Epidermal melanocyte (primary cell): ENCODE measurements around the gene ITGB2.
A peak's percentile ranks its signal among the peaks of the same experiment; 100 is the strongest.

Source experiments
- DNase-seq: peaks from one replicate; pipeline ENCODE4 v3.0.0; 2011; ENCODE audit warnings: low spot score; ENCODE audit not compliant: insufficient read length

ITGB2 gene

GRCh38 chr21:44955141-44955797 is 34.6 kb upstream of the ITGB2 start:
- no peak for DNase-seq

- no peak for DNase-seq
Measured at GRCh38 chr21:44954281-44954771, 33.6 kb upstream of the ITGB2 start.

- DNase-seq = no peak
Measured at GRCh38 chr21:44953628-44954021, 32.9 kb upstream of the ITGB2 start.

GRCh38 chr21:44952929-44953627 is 32.4 kb upstream of the ITGB2 start:
- DNase-seq = no peak

GRCh38 chr21:44952116-44952928 is 31.6 kb upstream of the ITGB2 start:
- DNase-seq = no peak

- DNase-seq = no peak
Measured at GRCh38 chr21:44951186-44951915, 30.7 kb upstream of the ITGB2 start.

- no peak for DNase-seq
Measured at GRCh38 chr21:44950351-44950750, 29.7 kb upstream of the ITGB2 start.

GRCh38 chr21:44949779-44950198 is 29.1 kb upstream of the ITGB2 start:
- peak; percentile 92 for DNase-seq

GRCh38 chr21:44949161-44949778 is 28.6 kb upstream of the ITGB2 start:
- DNase-seq = no peak

- no peak for DNase-seq
Measured at GRCh38 chr21:44948426-44949120, 27.9 kb upstream of the ITGB2 start.

- DNase-seq = no peak
Measured at GRCh38 chr21:44947930-44948331, 27.2 kb upstream of the ITGB2 start.

GRCh38 chr21:44947111-44947929 is 26.6 kb upstream of the ITGB2 start:
- DNase-seq = no peak

GRCh38 chr21:44946254-44947041 is 25.7 kb upstream of the ITGB2 start:
- no peak for DNase-seq

GRCh38 chr21:44944596-44944995 is 23.9 kb upstream of the ITGB2 start:
- no peak for DNase-seq

- no peak for DNase-seq
Measured at GRCh38 chr21:44943686-44944550, 23.2 kb upstream of the ITGB2 start.

- DNase-seq = no peak
Measured at GRCh38 chr21:44943005-44943685, 22.4 kb upstream of the ITGB2 start.

- no peak for DNase-seq
Measured at GRCh38 chr21:44942566-44942965, 21.9 kb upstream of the ITGB2 start.
